ENCODE data around the gene TSNAXIP1.

GRCh38 chr16:67770346-67770991, 36.2 kb upstream of the TSNAXIP1 start:
- TF ChIP-seq CTCF (IDR thresholded peaks at IDR 0.05; ENCODE audit: low read depth, low read length, missing input control) (no peak), TAF1 (conservative IDR thresholded peaks at IDR 0.05) (no peak)
